Stimulated activated CD4-positive, alpha-beta T cell treated with anti-CD3 and anti-CD28 coated beads, TNF-alpha, amount 100 ng/mL, for 4 hours (primary cell): ENCODE data around the gene GEN1.
A peak's percentile ranks its signal among the peaks of the same experiment; 100 is the strongest.

Experiments
- DNase-seq, 3 experiments: peaks; one replicate each; pipeline ENCODE4 v3.0.0-alpha.2; 2020; ENCODE audit warnings: low read depth in 3 of 3

GEN1 gene, protein sequence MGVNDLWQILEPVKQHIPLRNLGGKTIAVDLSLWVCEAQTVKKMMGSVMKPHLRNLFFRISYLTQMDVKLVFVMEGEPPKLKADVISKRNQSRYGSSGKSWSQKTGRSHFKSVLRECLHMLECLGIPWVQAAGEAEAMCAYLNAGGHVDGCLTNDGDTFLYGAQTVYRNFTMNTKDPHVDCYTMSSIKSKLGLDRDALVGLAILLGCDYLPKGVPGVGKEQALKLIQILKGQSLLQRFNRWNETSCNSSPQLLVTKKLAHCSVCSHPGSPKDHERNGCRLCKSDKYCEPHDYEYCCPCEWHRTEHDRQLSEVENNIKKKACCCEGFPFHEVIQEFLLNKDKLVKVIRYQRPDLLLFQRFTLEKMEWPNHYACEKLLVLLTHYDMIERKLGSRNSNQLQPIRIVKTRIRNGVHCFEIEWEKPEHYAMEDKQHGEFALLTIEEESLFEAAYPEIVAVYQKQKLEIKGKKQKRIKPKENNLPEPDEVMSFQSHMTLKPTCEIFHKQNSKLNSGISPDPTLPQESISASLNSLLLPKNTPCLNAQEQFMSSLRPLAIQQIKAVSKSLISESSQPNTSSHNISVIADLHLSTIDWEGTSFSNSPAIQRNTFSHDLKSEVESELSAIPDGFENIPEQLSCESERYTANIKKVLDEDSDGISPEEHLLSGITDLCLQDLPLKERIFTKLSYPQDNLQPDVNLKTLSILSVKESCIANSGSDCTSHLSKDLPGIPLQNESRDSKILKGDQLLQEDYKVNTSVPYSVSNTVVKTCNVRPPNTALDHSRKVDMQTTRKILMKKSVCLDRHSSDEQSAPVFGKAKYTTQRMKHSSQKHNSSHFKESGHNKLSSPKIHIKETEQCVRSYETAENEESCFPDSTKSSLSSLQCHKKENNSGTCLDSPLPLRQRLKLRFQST

DNA sequence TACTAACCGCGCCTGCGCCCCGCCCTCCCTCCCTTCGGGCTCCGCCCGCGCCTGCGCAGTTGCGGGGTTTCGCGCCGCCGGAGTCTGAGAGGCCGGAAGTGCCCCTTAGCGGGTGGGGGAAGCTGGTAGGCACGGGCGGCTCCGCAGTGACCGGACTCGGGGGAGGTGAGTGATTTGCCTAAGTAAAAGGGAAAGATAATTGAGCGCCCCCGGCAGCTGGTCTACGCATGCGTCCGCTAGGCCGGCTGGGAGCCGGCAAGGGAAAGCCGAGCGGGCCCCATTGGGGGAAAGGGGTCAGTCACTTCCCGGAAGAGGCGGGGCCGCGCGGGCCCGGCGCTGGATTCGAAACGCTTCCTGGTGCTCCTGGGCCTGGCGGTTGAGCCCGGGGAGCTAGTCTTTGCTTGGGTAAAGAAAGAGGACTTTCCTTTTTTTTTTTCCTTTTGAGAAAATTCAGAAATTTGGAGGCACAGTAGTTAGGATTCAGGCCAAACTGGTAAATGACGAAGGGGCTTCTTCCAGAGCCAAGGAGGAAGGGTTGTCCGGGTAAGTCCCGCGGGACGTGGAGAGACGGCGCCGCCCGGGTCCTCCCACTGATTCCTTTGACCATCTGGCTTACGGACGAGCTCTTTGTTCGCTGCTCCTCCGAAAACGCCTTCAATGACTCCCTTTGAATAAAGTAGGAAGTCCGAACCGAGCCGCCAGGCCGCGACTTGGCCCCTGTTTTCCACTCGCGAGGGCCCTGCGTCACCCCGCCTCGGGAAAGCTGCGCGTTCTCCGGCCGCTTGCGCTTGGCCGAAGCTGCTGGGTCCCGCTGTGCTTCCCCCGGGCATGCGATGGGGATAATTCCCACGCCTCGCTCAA is at the start of gene GEN1, which contains the start of gene SMC6:
GEN1 (plus strand) TSS at position 336 of the 861 bp plus-strand sequence. CDS start 5,806 bp downstream, outside the sequence.
SMC6 (minus strand) TSS at position 8 of the 861 bp plus-strand sequence. CDS start 7,864 bp downstream, outside the sequence.
- peak; percentile 84 to 91 (median 86) for DNase-seq

DNA sequence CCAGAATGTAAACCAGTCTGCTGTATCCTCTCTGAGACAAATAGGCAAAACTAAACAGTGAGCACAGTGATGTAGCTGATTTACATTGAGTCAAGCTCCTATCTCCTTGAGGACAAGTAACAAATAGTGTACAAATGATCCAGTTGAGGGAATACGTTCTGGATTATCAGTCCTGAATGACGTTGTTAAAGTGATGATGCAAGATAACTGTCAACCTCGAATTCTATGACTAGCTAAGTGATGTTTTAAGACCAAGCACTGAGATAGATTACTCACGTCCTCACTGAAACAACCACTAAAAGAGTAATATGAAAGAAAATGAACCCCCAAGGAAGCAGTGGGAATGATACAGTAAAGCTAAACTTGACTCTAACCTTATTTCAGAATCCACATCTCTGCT is 47.1 kb upstream of the GEN1 start:
- DNase-seq: no peak

DNA sequence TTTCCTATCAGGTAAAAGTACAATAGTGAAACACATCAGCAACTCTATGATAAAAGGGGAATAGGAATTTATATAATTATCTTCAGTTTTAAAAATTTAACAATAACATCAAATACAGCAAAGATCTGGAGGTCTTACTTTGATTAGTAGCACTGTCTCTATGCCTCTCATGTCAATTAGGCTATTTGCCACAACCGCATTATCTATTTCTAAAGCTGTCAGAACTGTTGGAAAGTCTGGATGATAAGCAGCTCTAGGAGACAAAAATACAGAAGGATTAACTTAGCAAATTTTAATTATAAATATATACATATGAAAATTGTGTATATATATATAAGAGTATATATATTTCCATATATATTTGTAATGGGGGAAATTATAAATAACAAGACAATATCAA is 45.4 kb upstream of the GEN1 start:
- DNase-seq: no peak

DNA sequence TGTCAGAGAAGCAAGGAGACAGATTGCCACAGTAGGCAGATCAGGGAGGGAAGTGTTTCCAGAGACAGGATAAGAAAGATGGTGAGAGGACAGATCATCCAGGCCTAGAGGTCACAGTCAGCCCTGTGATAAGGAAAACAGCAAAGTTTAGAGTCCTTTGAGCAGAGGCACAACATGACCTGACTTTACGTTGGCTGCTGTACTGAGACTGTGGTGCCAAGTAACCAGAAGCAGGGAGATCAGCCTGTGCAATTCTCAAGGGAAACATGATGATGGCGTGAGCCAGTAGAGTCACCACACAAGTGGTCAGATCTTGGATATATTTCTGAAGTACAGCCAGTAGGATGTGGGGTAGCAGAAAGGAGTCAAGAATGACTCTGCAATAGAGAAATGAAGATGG is 44.0 kb upstream of the GEN1 start:
- DNase-seq: no peak

DNA sequence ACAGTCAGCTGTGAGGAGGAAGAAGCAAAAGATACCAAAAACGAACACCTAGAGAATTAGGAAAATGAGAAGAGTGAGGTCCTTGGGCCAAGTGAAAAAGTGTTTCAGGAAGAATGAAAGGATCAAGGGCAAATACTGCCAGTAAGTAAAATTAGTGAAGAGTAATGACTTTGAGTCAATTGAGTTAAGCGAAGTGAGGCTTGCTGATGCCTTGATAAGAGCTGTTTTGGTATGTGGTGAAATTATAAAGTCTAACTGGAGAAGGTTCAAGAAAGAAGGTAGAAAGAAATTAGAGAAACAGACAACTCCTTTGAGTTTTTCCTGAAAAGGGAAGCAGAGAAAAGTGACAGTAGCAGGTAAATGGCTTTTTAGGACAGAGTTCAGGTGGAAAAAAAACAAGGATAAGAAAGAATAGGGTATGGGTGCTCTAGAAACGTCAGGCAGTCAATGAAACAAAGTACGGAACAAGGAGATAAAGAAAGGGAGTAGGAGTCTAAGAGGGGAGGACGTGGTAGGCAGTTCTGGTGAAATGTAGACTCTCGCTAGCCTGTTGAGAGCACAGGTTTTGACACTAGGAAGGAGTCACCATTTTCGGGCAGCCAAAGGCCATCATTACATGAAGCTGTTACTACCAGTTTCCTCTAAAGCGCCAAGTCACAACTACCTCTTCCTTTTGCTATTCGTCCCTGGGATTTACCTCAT is 43.2 kb upstream of the GEN1 start:
- DNase-seq: no peak

DNA sequence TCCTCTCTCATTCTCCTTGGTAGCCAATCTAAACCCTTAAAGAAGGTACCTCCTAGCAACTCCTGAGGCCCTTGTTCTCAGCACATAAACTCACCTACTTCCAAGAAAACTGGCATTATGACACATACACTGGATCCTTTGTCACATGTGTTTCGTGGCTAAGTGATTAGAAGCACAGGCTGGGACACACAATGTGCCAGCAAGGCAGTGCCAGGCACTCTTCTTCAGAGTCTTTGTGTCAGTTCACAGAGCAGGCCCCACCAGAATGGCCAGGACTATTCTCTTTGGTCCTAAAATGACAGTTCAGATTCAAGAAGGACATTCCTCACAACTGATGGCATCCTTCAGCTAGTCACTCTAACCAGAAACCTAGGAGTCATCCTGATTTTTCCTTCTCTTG is 40.6 kb upstream of the GEN1 start:
- DNase-seq: no peak

DNA sequence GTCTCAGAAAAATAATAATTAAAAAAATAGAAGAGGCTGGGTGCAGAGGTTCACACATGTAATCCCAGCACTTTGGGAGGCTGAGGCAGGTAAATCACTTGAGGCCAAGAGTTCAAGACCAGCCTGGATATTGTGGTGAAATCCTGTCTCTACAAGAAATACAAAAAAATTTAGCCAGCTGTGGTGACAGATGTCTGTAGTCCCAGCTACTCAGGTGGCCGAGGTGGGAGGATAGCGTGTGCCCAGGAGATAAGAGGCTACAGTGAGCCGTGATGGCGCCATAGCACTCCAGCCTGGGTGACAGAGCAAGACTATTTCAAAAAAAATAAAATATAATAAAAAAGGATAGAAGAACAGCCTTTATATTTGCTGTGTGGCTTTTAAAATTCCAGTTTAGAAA is 36.3 kb upstream of the GEN1 start:
- DNase-seq: no peak

DNA sequence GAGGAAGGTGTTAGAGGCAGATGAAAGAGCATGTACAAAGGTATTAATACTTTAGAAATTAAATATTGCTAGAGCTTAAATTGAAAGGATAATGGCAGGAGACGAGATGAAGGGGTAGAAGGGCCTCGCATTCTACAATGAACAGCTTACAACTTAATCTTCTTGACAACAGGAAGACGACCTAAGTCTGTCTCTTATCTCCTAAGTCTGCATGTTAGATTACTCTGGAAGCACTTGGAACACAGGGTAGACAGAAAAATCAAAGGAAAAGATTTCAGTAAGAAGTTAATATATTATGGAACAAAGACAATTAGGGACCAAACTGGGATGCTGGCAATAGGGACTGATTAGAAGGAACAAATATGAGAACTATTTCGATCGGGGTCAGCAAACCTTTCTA is 35.2 kb upstream of the GEN1 start:
- DNase-seq: no peak

DNA sequence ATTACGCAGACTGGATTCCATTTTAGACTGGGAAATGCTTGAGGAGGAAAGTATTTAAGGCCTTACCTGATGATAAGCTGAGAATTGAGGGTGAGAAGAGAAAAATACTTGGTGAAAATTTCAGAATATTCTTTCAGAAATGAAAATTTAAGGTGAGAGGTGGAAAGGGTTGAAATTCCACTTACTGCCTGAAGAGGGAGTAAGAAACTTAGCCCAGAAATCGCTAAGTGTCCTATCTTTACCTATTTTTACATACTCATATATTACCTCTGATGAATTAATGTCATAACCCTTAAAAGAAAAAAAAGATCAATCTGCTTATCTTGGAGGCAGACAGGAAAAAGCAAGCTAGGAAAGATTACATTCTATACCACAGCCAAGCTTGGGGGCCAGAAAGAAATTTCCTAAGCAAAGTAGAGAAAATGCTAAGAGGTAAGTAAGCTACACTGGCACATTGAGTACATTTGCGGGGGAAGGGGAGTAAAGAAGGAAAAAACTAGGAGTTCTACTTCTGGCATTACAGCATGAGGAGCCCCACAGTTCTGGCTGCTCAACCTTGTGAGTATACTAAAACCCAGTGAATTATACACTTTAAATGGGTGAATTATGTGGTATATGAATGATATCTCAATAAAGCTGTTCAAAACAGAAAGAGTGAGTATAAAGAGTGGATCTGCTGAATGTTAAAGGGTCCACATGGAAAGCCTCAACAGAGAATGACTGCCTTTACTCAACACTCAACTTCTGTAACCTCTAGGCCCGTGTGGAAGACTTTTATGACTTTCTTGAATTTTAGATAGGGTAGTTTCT is 34.2 kb upstream of the GEN1 start:
- DNase-seq: no peak

DNA sequence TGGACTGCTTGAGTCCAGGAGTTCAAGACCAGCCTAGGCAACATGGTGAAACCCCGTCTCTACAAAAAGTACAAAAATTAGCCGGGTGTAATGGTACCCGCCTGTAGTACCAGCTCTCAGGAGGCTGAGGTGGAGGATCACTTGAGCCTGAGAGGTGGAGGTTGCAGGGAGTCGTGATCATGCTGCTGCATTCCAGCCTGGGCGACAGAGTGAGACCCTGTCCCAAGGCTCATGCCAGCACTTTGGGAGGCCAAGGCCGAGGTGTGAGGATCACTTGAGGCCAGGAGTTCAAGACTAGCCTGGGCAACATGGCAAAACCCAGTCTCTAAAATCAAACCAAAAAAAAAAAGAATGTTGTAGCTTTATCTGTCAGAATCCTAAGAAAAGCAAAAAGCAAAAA is 25.7 kb upstream of the GEN1 start:
- DNase-seq: no peak

DNA sequence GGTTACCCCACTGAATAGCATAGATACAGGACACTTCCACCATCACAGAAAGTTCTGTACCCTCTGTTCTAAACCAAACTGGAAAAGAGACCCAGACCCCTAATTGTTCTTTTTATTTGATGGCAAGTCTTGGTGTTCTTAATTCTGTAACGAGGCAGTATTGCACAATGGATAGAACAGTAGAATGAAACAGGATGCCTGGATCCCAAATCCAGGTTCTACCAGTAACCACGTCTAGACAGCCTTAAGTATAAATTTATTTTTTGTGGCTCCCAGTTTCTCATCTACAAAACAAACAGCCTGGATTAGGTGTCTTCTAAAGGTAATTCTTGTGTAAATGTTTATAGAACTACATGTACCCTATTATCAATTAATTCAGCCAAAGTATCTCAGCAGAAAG is 24.1 kb upstream of the GEN1 start:
- DNase-seq: no peak

DNA sequence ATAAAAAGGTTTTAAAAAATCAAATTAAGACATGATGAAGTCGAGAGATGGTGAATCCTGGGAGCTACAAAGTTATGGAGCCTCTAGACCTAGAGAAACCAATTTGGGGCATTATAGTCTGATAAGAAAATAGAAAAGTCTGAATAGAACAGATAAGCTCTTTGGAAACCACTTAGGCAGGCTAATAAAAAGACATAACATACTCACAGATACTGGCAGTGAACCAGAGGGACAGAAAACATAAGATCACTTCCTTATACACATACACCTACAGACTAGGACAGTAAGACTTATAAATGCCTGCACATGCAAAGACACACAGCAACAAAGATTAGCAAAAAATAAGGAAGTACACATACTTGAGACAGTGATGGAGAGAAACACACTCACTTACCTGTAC is 20.3 kb upstream of the GEN1 start:
- no peak for DNase-seq

DNA sequence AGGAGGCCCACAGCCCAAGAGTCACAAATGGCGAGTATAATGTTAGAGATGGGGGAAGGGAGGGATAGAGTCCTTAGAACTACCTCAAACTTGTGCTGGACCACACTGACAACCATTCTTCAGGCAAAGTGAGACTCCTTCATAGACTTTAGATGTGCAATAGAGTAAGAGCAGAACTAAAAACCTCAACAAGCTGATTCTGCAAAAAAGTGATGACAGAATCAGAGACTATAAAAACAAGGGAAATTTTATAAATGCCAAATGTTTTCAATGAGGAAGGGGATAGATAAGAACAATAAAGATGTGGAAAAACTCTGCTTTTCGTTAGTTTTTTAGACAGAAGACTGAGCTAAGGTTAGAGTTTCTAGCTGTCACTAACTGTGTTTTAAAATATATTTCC is 18.1 kb upstream of the GEN1 start:
- DNase-seq: no peak

DNA sequence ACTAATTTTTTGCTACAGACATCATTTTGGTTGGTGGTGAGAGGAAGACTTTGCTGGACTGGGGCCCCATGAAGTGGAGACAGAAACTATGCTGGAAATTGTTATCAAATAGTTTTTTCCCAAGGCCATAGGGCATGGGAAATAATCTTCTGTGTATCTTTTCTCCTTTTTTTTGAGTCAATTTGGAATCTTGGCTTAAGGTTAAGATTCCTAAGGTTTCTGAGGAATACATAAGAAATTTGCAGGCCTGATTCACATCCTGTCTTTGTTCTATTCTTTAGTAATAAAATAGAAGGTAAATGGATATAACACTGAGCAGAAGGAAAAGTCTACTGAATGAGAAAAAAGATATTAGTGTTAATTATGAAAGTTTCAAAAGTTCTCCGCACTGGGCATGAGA is 16.9 kb upstream of the GEN1 start:
- no peak for DNase-seq

DNA sequence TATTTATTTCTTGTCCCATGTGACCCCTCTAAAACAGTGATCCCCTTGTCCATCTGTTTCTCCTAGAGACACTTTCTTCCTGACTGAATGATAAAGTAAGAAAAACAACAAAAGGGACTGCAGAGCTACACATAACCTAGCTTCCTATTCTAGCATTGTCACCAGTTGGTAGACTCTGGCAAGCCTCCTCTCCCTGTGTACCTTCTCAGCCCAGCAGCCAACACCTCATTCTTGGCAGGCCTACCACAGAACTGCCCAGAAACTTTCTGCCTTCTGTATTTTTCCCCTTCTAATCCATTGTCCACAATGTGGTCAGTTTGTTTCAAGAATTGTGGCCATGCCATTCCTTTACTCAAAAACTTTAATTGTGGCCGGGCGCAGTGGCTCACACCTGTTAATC is 13.7 kb upstream of the GEN1 start:
- no peak for DNase-seq

DNA sequence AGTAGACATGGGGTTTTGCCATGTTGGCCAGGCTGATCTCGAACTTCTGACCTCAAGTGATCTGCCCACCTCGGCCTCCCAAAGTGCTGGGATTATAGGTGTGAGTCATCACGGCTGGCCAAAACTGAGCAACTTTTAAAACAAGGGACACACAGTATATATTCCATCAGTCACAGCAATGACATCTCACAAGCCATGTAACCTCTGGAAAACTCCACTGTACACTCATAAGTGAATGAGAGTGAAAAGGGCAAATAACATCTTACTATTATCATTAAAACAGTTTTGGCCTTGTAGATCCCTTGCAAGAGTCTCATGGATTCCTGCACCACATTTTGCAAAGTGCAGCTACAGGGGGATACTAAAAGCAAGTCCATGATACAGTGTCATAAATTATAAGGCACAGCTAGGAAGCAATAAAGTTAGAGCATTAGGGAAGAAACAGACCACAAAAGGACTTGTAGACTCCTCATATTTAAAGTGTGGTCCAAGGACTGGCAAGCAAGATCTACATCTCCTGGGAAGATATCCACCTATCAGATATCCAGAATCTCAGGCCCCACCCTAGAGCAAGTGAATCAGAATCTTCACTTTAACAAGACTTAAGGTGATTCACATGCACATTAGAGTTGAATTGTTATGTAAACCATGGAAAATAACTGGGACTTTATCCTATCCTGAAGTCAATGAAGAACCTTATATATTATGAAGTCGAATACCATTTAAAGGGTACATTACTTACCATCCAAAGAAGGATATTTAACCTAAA is 6.1 kb upstream of the GEN1 start:
- no peak for DNase-seq

DNA sequence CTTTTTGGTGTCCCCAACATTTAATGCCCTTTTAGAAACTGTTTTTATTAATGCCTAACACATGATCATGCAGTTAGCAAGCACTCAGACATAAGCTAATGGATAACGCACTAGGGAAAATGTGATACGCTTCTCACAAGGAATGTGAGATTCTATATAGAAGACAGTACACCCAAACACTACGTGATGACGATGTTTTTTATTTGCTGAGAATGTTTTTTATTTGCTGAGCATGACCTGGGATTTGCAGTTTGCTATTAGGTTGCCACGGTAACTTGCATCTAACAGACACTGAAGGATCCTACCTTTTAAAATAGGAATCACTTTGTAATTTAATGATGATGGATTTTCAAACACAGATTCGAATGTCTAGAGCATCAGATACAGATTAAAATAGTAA is 5.2 kb upstream of the GEN1 start:
- no peak for DNase-seq

DNA sequence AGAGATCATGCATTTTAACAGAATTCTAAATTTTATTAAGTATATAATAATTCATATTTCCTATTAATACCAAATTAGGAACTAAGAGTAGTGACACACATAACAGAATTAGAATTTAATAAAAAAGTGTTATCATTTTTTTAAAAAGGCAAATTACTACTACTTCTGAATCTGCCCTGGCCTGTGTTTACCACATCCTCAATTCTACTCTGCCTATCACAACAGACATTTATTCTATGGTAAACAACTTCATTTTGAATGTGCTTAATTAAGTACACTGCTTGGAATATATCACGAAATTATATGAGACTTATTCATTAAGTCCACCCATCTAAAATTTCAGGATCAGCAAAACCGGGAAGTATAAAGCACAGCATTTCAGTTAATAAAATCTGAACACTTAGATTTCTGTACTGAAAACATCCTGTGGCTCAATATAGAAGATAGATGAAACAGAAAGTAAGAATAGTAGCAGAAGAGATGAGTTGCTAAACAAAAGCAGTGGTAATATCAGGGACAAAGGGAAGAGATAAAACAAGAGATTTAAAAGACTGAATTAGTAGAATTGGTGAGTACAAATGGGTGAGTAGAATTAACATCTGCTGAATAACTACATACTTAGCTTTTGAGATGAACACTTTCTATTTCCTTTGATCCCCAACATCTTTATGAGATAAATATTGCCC is 4.0 kb upstream of the GEN1 start:
- no peak for DNase-seq

DNA sequence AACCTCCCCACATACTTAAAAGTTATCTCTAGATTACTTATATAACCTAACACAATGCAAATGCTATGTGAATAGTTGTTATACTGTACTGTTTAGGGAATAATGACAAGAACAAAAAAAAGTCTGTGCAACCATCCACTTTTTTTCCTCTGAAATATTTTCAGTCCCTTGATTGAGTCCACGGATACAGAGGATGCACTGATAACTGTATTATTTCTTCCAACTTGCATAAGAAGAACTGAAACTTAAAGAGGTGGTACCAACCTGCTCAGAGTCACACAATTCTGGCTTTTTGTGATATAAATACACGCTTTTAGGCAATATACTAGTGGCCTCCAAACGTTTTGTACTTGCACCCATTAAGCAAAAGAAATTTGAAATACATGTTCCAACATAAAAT is 1.7 kb upstream of the GEN1 start:
- no peak for DNase-seq
